GM12878 (cell line): ENCODE measurements around the gene SRRD. TPM values are rescaled to one million over a fixed set of nuclear protein-coding genes. Genes with fewer than 3 reads are reported as not detected.

Experiments used
- ATAC-seq: fragments of 200-7000 bp; cut with Tn5 transposase; 3 replicates; pipeline ENCODE4 v1.9.1; 2020; ENCODE audit warnings: mild to moderate bottlenecking, moderate library complexity
- BruUV-seq: library from RNA; stranded (reverse); fragments of 400-500 nt; replicated peaks from 2 replicates; lab custom pipeline; 2021; lab: Mats Ljungman, UMichigan
- CTCF ChIA-PET: fragments of 300-600 bp; sonication (Branson Sonifier 250); formaldehyde crosslinking; extraction: SDS; loops from one replicate; lab custom pipeline; 2021; ENCODE audit warnings: inconsistent platforms; lab: Yijun Ruan, JAX
- POLR2A ChIA-PET: fragments of 350-600 bp; formaldehyde crosslinking; extraction: SDS; loops from one replicate; lab custom pipeline; 2021; ENCODE audit warnings: inconsistent platforms; lab: Charles Lee
- RAD21 ChIA-PET: fragments of 300-600 bp; sonication (Branson Sonifier 250); formaldehyde crosslinking; loops from one replicate; lab custom pipeline; 2023; ENCODE audit warnings: antibody characterized with exemption; ENCODE audit not compliant: unreplicated experiment; lab: Charles Lee
- SMC1A ChIA-PET: fragments of 300-600 bp; sonication (Branson Sonifier 250); formaldehyde crosslinking; loops from one replicate; lab custom pipeline; 2023; ENCODE audit not compliant: unreplicated experiment, uncharacterized antibody; lab: Charles Lee
- DNase-seq: peaks from one replicate; pipeline ENCODE4 v3.0.0-alpha.2; 2011; ENCODE audit warnings: low read depth, low spot score
- FAIRE-seq: peaks from 3 replicates; lab custom pipeline; 2011; peaks lifted over from hg19 to GRCh38; lab: Jason Lieb, UNC
- H2AFZ ChIP-seq: 2 replicates; pipeline ENCODE4 v1.6.0; 2011; ENCODE audit warnings: low read depth, low read length, control low read depth; ENCODE audit not compliant: control insufficient read depth
- H3K27ac ChIP-seq: 2 replicates; pipeline ENCODE4 v1.5.1; 2011; ENCODE audit warnings: control low read depth; ENCODE audit not compliant: control insufficient read depth, insufficient read depth
- H3K27me3 ChIP-seq, 2 experiments: replicated peaks in 1 of 2; 2 replicates each; pipeline versions ENCODE4 v1.6.0 to v1.6.1; 2011; ENCODE audit warnings: low read length in 1 of 2; ENCODE audit not compliant: control insufficient read depth in 2 of 2, insufficient read depth in 2 of 2
- H3K36me3 ChIP-seq, 2 experiments: 2 replicates each; pipeline ENCODE4 v1.5.1; 2011; ENCODE audit warnings: low read length in 1 of 2; ENCODE audit not compliant: control insufficient read depth in 2 of 2, insufficient read depth in 2 of 2
- H3K4me1 ChIP-seq: 2 replicates; pipeline ENCODE4 v1.6.1; 2011; ENCODE audit warnings: mild to moderate bottlenecking, low read length, moderate library complexity, mixed read lengths; ENCODE audit not compliant: control insufficient read depth, insufficient read depth
- H3K4me2 ChIP-seq: 2 replicates; pipeline ENCODE4 v1.6.0; 2011; ENCODE audit warnings: control low read depth; ENCODE audit not compliant: control insufficient read depth, insufficient read depth
- H3K4me3 ChIP-seq: fragments of 200-600 bp; sonication (generic); 2 replicates; pipeline ENCODE4 v1.5.1; 2016
- H3K79me2 ChIP-seq: 2 replicates; pipeline ENCODE4 v1.6.0; 2011; ENCODE audit warnings: low read length; ENCODE audit not compliant: control insufficient read depth, insufficient read depth
- H3K9ac ChIP-seq: 2 replicates; pipeline ENCODE4 v1.8.0; 2011; ENCODE audit warnings: low read length, control low read depth, mixed read lengths; ENCODE audit not compliant: control insufficient read depth, insufficient read depth
- H3K9me3 ChIP-seq: replicated peaks from 3 replicates; pipeline ENCODE4 v1.5.1; 2011; ENCODE audit warnings: mild to moderate bottlenecking, low read length; ENCODE audit not compliant: control insufficient read depth, insufficient read depth
- H4K20me1 ChIP-seq: 2 replicates; pipeline ENCODE4 v1.6.0; 2011; ENCODE audit not compliant: control insufficient read depth, insufficient read depth
- ASH2L ChIP-seq: fragments of 300-600, 200-600 bp; sonication (generic); IDR thresholded peaks from 2 replicates; pipeline ENCODE4 v1.6.1; 2017; ENCODE audit warnings: low read depth, mild to moderate bottlenecking, borderline replicate concordance
- BCL3 ChIP-seq: IDR thresholded peaks from 2 replicates; pipeline ENCODE4 v1.6.1; 2011; ENCODE audit warnings: borderline replicate concordance, low read depth, mild to moderate bottlenecking, moderate library complexity, low read length; ENCODE audit not compliant: insufficient read depth, poor library complexity, severe bottlenecking
- CHD4 ChIP-seq: fragments of 200-600 bp; sonication (generic); IDR thresholded peaks from 2 replicates; pipeline ENCODE4 v1.6.1; 2016; ENCODE audit warnings: mild to moderate bottlenecking
- EZH2 ChIP-seq: IDR thresholded peaks from 2 replicates; pipeline ENCODE4 v1.6.1; 2012; ENCODE audit warnings: low read depth, mild to moderate bottlenecking, control low read depth, inconsistent platforms, low read length, borderline replicate concordance; ENCODE audit not compliant: control insufficient read depth
- FOXK2 ChIP-seq: fragments of 450-650 bp; IDR thresholded peaks from 2 replicates; pipeline ENCODE4 v1.6.1; 2017; ENCODE audit warnings: mild to moderate bottlenecking, moderate library complexity
- HDAC6 ChIP-seq: fragments of 200-600 bp; sonication (generic); IDR thresholded peaks from one replicate; pipeline ENCODE4 v1.8.0; 2017; ENCODE audit warnings: antibody characterized with exemption; ENCODE audit not compliant: unreplicated experiment
- IRF4 ChIP-seq: IDR thresholded peaks from 2 replicates; pipeline ENCODE4 v1.6.1; 2011; ENCODE audit warnings: low read depth, low read length
- JUND ChIP-seq: IDR thresholded peaks from 2 replicates; pipeline ENCODE4 v1.6.1; 2012; ENCODE audit warnings: low read depth, mild to moderate bottlenecking, low read length, improper control_type of control experiment, moderate library complexity
- KAT2A ChIP-seq: conservative IDR thresholded peaks from 2 replicates; pipeline ENCODE4 v1.6.1; 2011; ENCODE audit warnings: low read depth, low read length; ENCODE audit not compliant: control insufficient read depth
- KDM1A ChIP-seq: fragments of 200-600 bp; sonication (generic); IDR thresholded peaks from 2 replicates; pipeline ENCODE4 v1.6.1; 2016; ENCODE audit warnings: borderline replicate concordance
- MYC ChIP-seq: IDR thresholded peaks from 2 replicates; pipeline ENCODE4 v1.6.1; 2011; ENCODE audit warnings: mild to moderate bottlenecking, low read length, moderate library complexity, inconsistent platforms; ENCODE audit not compliant: insufficient read depth, insufficient replicate concordance, insufficient read length, severe bottlenecking
- NFIC ChIP-seq: IDR thresholded peaks from 2 replicates; pipeline ENCODE4 v1.6.1; 2012; ENCODE audit warnings: low read depth, mild to moderate bottlenecking, inconsistent platforms, low read length, moderate library complexity
- PAX8 ChIP-seq: fragments of 450-650 bp; IDR thresholded peaks from 2 replicates; pipeline ENCODE4 v1.6.1; 2017; ENCODE audit warnings: mild to moderate bottlenecking, moderate library complexity
- RBBP5 ChIP-seq: fragments of 200-600 bp; sonication (generic); conservative IDR thresholded peaks from 2 replicates; pipeline ENCODE4 v1.6.1; 2016
- TAF1 ChIP-seq: IDR thresholded peaks from 2 replicates; pipeline ENCODE4 v1.6.1; 2011; ENCODE audit warnings: mild to moderate bottlenecking, low read depth, low read length, borderline replicate concordance
- YY1 ChIP-seq: IDR thresholded peaks from 2 replicates; pipeline ENCODE4 v1.6.1; 2011; ENCODE audit warnings: low read depth, mild to moderate bottlenecking, low read length
- WGBS: methylation state at CpG from one replicate; pipeline ENCODE4 v1.1.6; 2016; ENCODE audit warnings: low lambda C conversion rate; ENCODE audit not compliant: insufficient replicate concordance, insufficient coverage; ENCODE audit errors: missing lambda C conversion rate; 5-methylcytosine and 5-hydroxymethylcytosine counted together
- in situ Hi-C: fragments of 300-500 bp; cut with MboI; formaldehyde crosslinking; loops from 9 replicates; pipeline ENCODE4 v1.14.3; 2018; ENCODE audit warnings: mixed read lengths
- intact Hi-C: fragments of 100-400 bp; cut with micrococcal nuclease; formaldehyde crosslinking; loops from one replicate; pipeline ENCODE4 v1.14.2; 2022; ENCODE audit not compliant: unreplicated experiment
- polyA plus RNA-seq, 11 experiments: library from polyadenylated mRNA; depleted of rRNA in 4 of 11; unstranded in 6 of 11; stranded (reverse) in 5 of 11; fragments of >200 nt; fragmentation: Nextera tagmentation in 4 of 11; fragmentation: Illumina TruSeq in 1 of 11; extraction: Ambion mirVana in 4 of 11; extraction: Trizol in 1 of 11; gene quantifications; 1 replicate in 1 of 11; 2 replicates in 10 of 11; pipeline versions ENCODE4 v1.2.1 to v1.2.3, GENCODE V29; 2011 to 2016; ENCODE audit warnings: inconsistent platforms in 2 of 11, missing spikeins in 2 of 11, low read depth in 1 of 11
- total RNA-seq, 4 experiments: library from RNA; depleted of rRNA in 3 of 4; stranded (reverse); fragments of >200 nt in 3 of 4; fragmentation: Illumina TruSeq in 1 of 4; extraction: Trizol in 1 of 4; gene quantifications; 2 replicates each; pipeline versions ENCODE4 v1.2.1 to v1.2.3, GENCODE V29; 2013 to 2021

The SRRD gene
- total and polyA plus RNA-seq, 10 of the 15 experiments (the other 5 are each of a cell fraction or from before 2014, with no cell fraction given): 4.1 to 50.6 (median 27.5) TPM

DNA sequence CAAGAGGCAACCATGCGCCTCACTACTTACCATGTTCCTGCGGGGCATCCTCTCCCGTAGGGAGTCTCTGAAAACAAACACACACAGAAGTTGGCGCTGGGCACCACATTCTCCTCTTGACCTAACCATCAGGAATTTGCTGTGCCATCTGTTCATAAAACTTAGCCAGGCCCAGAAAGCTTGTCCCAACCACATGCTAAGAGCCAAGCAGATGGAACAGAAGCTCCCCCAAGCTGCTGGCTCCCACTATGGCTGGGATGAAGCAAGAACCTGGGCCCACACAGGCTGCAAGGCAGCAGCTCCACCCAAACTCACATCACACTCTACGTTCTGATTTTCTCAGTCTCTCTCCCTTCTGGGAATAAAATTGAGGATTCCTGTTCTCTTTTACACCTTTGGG is 17.5 kb upstream of the SRRD start:
- Histone ChIP-seq H3K9ac (no peak overlapping the region), H3K79me2 (no peaks in the 10 kb centered on the region), H3K4me1 (no peaks in the 10 kb centered on the region), H3K27me3 (no peaks in the 10 kb centered on the region), H2AFZ (no peak overlapping the region), H4K20me1 (no peaks in the 10 kb centered on the region), H3K9me3 (no peaks in the 10 kb centered on the region), H3K27ac (no peak overlapping the region), H3K4me3 (no peak overlapping the region), H3K36me3 (peaks cover 40 to 43% of the 10 kb centered on the region in 2 experiments), H3K4me2 (no peak overlapping the region)
- BruUV-seq: no TSS peak
- ChIA-PET POLR2A (no interaction called here), RAD21 (interaction anchor here (1.3 kb wide), 1 partner anchor 61 kb away, joined by 3 read pairs; no protein-coding TSS in a partner anchor), SMC1A (interaction anchor here (0.7 to 3.1 kb wide), 2 partner anchors 14 to 102 kb away, joined by 3 to 17 read pairs; no protein-coding TSS in a partner anchor), CTCF (interaction anchor here (0.9 to 1.8 kb wide), 4 partner anchors 13 to 200 kb away, joined by 4 to 6 read pairs (median 4); no protein-coding TSS in a partner anchor)
- intact Hi-C loops: no loop called here
- FAIRE-seq (no peak), ATAC-seq (no peak), DNase-seq (no peak)
- WGBS: 100% methylated on average over 5 of the region's 5 CpGs
- TF ChIP-seq ASH2L (no peak), EZH2 (no peak), BCL3 (no peak), YY1 (no peak)
- in situ Hi-C loops: no loop called here

DNA sequence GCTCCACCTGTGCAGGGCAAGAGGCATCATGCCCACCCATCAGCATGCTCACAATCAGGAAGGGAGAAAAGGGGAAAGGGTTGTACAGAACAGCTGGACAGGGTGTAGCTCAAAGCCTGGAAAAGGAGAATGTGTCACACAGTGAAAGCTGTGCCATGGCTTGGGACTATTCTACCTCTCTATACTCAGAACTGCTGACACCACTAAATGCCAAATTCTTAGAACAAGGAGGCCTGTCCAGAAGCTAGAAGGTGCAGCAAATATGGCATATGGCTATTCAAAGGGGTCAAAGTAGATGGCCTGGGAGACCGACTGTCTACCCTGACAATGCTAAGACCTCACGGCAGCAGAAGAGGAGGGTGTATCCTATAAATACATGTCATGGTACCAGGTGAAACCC is 12.9 kb upstream of the SRRD start:
- TF ChIP-seq FOXK2 (no peak), TAF1 (no peak), HDAC6 (no peak), KDM1A (no peak), JUND (no peak), PAX8 (no peak), KAT2A (no peak), MYC (no peak), IRF4 (no peak), RBBP5 (no peak), NFIC (no peak), CHD4 (no peak)
- H3K9ac ChIP-seq: no peak overlapping the region
- ChIA-PET RAD21 (no interaction called here), SMC1A (no interaction called here), CTCF (interaction anchor here (1.9 to 4.9 kb wide), 2 partner anchors 8 to 10 kb away, joined by 4 to 23 read pairs; no protein-coding TSS in a partner anchor), POLR2A (interaction anchor here (1.0 kb wide), 1 partner anchor 171 kb away, joined by 4 read pairs; no protein-coding TSS in a partner anchor)
- FAIRE-seq (no peak), ATAC-seq (no peak), DNase-seq (no peak)
- H3K36me3 ChIP-seq: peaks cover 24 to 32% of the 10 kb centered on the region in 2 experiments
- H3K9me3 ChIP-seq: no peaks in the 10 kb centered on the region
- H3K4me1 ChIP-seq: peaks cover 5% of the 10 kb centered on the region
- H3K27ac ChIP-seq: no peak overlapping the region
- no peak overlapping the region for H3K4me2 ChIP-seq
- 96% methylated on average over 2 of the region's 2 CpGs for WGBS
- in situ Hi-C loops: no loop called here
- H3K27me3 ChIP-seq: no peaks in the 10 kb centered on the region
- H3K4me3 ChIP-seq: no peak overlapping the region
- H4K20me1 ChIP-seq: no peaks in the 10 kb centered on the region
- intact Hi-C loops: no loop called here
- no peaks in the 10 kb centered on the region; the same call in 1 of the 2 replicates for H3K79me2 ChIP-seq
- no peak overlapping the region for H2AFZ ChIP-seq
- no TSS peak for BruUV-seq
